Activated T-cell treated with anti-CD3 and anti-CD28 coated beads, Interleukin-2, amount 50 U/mL, for 48 hours (primary cell): Measurements from ENCODE around the gene FYTTD1.
A peak's percentile ranks its signal among the peaks of the same experiment; 100 is the strongest.

Experiments
- DNase-seq, 2 experiments: peaks; one replicate each; pipeline ENCODE4 v3.0.0-alpha.2; 2020

FYTTD1 gene

DNA sequence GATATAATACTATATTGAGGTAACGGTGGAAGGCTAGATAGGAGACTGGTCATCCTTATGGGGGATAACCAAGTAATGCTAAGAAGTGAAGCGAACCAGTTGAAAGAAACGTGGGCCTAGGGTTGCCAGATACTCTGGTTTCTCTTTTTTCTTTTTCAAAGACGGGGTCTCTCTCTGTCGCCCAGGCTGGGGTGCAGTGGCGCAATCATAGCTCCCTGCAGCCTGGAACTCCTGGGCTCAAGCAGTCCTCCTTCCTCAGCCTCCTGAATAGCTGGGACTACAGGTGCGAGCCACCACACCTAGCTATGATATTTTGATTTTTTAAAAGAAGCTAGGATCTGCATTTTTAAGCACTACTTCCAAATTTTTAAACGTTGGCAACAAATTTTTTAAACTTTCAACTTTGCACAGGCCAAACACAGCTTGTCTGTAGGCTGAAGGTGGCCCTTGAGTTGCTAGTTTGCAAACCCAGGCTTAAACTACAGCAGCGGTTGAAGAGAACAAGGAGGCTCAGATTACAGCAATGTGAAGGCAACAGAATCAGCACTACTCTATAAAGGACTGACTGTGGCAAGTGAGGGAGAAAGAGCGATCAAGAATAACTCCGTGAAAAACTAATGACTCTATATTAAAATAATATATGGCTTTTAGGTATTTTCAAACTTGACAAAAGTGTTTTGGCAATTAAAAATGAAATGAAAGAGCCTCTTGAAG is 11.8 kb upstream of the FYTTD1 start:
- DNase-seq, result no peak

DNA sequence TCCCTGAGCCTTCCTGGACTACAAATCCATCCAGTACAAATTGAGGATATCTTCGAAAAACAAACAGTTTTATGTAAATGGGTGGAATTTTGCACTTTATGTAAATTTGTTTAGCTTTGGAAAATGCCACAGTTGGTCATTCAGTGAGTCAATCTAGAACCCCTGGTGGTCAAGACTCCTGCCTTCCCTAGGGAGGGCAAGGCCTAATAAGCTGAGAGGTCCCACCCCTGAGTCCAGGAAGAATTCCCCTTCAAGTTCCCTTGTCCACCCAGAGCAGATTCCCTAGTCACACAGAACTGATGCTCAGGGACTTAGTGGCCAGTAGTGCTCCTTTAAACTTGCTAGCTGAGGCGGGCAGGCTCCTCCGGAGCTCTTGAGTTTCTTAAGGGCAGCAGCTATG is 6.9 kb upstream of the FYTTD1 start:
- no peak for DNase-seq

DNA sequence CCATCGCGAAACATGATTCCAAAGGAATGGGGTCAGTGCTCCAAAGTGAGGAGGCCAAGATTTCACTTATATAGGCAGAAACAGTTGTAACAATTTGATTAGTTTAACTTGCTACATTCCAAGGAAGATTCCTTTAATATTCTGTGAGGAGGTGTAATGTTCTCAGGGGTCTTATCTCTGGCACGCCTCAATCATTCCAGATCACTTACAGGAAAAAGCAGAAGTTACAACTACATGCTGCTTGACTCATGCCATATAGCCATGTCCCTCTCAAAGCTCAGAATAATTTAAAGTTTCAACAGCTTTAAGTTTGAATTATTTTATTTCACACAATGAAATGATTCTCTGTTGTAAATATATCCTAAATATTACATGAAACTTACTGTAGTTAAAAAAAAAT is 3.5 kb upstream of the FYTTD1 start:
- no peak for DNase-seq

DNA sequence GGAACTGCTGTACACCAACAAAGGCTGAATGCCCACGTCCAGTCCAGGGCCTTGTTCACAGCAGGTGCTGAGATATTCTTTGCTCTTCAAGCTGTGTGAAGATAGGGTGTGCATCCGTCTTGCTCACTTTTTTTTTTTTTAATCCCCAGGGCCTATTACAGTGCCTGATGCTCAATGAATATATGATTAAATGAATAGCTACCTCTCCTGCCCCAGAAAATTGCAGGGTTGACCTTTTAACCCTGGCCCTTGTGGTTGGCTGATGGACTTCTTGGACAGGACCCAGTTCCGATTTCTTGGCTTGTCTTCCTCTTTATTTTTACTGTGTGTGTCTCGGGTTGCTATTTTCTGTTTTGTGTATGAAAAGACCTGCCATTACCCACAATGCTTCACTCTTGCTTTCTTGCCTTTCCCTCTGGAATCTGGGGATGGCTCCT is 2.9 kb upstream of the FYTTD1 start:
- no peak for DNase-seq

DNA sequence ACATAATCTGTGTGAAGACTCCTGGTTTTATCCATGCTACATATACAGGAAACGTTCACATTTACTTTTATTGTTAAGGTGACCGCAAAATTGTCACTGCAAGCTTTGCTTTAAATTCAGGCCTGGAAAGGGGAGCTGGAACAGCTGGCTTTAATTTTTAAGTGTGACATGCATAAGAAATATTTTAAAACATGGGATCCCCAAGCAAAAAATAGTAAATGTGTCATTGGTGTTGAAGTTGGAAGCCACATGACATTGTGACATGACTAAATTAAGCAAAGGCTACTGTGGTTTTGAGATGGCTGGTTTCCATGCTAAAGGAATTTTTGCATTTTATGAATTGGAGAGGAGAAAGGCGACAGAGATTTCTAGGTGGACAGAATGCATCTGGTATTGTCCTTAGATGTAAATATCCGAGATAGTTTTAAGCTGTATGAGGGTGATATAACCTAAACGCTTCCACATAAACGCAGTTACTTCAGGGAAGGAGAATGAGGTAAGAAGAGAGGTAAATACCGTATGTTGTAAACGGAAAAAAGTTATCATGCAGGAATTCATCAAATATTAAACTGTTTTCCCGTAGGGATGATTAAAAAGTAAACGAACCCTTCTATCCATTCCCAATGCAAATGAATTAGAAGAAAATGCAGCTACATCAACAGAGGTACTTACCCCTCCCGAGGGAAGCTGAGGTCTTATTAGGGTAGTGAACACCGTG is 927 bp upstream of the FYTTD1 start:
- no peak for DNase-seq

DNA sequence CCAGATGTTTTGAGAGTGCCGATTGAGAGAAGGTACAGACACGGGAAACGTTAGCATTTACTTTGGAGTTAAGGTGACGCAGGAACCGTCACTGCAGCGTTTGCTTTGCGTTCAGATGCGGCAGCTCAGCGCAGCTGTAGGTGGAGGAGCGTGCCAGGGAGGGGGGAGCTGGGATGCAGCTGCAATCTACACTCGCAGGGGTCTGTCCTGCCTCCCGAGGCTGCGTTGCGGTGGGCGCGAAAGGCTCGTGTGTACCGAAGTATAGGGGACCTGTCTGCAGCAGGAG is 425 bp upstream of the FYTTD1 start:
- no peak for DNase-seq

DNA sequence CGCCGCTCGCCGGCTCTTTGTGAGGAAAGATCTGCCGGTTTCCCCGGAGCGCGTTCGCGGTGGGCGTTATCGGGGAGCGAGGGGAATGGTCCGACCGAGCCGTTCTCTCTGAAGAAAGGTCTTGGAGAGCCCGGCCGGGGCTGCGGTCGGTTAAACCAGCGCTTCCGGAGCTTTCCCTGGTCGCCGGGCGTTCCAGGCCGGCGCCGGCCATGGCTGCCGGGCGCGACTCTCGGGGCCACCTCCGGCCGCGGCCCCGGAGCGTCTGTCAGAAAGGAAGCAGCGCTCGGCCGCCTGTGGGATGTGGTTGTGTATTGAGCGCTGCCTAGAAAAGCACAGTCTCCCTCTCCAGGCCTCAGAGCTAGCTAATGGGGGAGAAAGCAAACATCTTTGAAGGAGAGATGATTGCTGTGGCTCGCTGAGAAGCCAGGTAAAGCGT is 731 bp downstream of the FYTTD1 start:
- DNase-seq, result peak; percentile 73 to 75

DNA sequence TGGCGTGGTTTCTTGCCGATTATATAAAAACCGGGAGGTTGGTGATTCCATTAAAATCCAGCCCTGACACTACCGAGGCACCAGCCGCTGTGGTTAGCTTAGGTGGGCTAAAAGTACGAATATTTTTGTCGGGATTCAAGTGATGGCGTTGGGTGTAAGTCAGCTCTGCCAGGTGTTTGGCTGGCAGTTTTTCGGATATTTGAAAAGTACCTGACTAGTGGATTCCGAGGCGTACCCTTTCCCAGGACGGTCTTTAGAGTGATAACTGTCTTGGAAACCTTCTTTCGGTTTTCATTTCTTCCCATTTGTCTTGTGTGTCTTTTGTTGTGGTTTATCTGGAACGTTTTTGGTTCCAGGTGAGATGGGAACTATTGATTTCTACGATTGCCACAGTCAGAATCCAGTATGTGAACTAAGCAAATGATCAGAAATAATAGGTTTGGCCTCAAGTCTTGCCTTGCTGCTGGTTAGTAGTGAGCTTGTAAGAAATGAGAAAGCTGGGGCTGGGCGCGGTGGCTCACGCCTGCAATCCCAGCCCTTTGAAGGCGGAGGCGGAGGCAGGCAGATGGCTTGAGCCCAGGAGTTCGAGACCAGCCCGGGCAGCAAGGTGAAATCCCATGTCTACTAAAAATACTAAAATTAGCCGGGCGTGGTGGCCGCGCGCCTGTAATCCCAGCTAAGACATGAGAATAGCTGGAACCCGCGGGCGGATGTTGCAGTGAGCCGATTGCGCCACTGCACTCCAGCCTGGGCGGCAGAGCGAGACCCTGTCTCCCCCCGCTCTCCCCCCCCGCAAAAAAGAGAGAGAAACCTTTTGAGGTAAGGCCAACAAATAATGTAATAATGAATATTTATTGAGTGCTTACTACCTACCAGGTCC is 1.4 kb downstream of the FYTTD1 start:
- DNase-seq, result peak; percentile 59 to 69

DNA sequence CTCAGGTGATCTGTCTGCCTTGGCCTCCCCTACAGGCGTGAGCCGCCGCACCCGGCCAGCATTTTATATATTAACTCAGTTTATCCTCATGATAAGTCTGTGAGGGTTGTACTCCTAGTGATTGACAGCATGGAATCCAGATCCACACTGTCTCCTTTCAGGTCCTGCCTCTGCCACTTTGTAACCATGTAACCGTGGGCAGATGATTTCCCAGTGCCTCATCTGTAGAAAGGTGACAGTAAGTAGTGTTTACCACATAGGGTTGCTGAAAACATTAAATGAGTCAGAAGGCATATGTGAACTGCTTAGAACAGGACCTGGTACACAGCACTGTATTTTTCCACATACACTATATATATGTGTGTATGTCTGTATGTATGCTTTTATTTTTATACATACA is 2.4 kb downstream of the FYTTD1 start:
- peak in 1 of 2 experiments; percentile 34 for DNase-seq

DNA sequence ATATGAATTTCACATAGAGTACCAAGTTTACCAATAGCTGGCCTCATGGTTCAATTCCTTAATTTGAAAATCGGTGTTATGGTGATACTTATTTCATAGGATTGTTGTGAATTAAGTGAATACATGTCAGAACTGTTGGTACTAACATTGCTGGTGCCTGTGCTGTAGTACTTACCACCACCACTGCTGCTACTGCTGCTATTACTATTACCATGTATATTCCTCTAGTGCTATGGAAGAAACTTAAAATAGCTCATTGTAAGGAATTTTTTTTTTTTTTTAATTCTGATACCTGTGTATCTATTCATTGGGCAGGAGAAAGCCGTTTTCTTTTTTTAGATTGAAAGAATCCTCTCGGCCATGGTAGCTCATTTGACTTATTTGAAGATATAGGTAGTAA is 3.6 kb downstream of the FYTTD1 start:
- no peak for DNase-seq

DNA sequence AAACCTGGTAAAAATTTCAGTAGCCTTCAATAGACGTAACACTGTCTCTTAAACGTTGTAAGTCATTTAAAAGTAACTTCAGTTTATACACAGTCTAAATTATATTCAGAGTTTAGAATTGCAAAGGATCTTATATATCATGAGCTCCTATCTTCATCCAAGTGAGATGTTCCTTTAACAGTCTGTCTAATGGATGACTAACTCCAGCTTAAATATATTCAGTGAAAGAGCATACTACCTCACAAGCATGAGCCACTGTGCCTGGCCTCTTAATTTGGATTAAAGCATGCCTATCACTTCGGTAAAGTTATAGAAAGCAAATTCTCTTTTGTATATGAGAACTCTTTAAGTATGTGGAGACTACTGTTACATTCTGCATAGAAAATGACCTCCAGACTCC is 7.0 kb downstream of the FYTTD1 start:
- no peak for DNase-seq

DNA sequence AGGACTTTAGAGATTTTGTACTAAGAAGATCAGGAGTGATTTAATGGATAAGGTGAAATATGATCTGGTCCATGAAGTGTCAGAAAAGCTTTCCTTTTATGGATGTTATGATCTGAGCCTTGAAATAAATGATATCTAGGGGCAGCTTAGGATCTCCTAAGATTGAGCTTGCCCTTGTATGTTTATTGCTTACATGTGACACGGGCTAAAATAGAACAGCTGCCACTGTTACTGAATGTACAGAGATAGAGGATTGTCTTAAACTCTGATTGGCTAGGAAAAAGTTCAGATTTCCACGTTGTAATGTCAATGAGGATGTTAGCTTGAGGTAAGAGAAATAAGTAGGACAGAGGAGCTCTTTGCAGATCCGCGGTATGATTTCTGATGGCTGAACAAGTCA is 8.8 kb downstream of the FYTTD1 start:
- no peak for DNase-seq

DNA sequence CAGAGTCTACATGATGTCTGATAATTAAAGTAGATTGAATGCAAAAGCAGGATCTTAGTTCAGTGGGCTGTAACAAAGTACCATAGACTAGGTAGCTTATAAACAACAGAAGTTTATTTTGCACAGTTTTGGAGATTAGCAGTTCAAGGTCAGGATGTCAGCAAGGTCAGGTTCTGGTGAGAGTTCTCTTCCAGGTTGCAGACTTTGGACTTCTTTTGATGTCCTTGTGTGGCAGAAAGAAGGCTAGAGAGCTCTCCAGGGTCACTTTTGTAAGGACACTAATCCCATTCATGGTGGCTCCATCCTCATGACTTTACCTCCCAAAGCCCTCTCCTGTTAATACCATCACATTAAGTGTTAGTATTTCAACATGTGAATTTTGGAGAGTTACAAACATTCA is 12.1 kb downstream of the FYTTD1 start:
- no peak for DNase-seq

DNA sequence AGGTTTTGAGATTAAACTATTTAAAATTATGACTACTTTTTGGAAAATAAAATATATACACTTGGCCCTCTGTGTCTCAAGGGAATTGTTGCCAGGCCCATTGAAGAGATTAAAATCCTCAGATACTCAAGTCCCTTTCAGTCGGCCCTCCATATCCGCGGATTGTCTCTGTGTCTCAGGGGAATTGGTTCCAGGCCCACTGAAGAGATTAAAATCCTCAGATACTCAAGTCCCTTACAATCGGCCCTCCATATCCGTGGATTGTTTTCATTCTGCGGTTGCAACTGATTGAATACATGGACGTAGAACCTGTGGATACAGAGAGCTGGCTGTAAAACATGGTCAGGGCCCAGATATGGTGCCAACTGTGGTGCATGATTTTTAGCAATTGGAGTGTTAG is 25.6 kb downstream of the FYTTD1 start:
- no peak for DNase-seq

DNA sequence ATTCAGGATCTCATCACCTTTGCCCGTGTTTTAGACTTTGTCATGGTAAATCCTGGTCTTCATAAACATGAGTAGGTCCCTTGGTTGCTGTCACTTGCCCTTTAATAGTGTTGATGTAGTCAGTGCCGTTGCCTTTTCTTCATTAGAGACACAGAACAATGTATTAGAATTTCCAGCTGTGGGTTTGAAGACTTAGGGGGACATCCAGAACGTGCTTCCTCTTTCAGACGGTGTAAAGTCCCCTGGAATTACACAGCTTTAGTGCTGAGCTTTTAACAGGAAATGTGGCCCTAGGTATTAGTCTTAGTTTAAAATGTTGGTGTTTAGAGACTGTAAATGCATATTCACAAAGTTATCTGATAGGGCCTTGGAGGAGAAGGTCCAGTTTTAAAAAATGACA is 32.5 kb downstream of the FYTTD1 start:
- no peak for DNase-seq

DNA sequence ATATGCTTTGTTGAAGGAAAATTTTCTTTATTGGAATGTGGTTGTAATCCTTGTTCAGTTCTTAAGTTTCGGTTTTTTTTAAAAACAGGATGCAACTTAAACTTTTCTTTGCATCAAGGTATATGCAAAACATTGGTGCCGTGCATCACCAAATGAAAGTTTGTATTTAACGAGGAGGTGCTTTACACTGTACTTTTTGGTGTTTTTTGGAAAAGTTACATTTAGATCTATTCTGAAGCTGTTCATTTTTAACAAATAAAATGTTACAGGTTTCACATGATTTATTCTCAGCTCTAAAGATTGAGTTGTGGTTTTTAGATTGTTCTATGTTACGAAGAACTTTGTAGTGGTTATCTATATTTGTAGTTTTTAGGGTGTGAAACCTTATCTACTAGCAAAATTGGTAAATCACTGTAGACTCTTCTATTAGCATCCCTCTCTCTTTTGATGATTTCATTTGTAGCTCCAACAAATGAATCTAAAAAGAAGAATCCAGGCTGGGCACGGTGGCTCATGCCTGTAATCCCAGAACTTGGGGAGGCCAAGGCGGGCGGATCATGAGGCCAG is 34.4 kb downstream of the FYTTD1 start:
- no peak for DNase-seq

DNA sequence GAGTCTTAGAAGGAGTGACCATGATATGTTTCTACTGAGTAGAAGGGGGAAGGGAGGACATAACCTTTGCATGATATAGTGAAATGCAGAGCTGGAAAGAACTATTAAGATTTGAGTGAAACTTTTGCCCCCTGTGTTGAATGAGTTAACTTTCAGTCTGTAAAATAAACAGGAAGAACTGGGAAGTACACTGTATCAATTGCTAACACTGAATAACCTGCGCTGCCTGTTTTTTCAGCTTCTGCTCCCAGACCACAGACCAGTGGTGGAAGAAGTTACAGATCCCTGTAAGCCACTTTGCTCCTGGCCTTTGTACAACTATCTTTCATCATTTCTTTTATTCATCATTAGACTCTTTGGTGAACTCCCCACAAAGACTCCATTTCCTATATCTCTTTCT is 37.7 kb downstream of the FYTTD1 start:
- DNase-seq, result no peak

DNA sequence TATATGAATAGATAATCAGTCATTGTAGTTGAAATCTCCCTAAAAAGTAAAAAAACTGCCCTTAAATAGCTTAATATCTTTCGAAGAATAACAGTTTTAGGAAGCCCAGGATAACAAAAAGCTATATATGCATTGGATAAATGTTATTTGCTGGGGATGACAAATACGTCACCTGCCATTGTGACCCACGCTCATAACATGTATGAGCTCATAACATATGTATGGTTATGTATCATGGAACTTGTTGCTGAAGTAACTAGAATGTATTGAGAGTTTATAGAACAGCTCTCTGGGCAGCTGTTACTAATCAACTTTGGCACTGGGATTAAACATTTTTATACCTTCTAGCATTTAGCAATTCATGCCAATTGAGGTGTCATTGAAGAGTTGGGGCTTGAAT is 39.6 kb downstream of the FYTTD1 start:
- no peak for DNase-seq

DNA sequence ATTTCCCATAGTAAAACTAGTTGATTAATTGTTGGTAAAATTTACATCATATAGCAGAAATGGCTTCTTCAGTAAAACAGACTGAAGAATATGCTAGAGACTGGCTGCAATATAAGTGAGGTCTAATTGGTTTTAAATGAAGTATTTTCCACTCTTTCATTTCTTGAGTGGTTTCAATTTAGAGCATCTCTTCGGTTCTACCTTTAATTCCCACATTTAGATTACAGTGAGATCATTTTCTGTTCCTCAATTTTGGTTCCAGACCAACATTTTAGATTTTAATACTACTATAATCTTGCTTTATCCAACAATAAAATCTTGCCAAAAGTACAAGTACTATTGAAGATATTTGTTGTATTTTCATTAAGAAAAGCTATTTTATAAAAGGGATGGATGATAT is 40.4 kb downstream of the FYTTD1 start:
- DNase-seq, result no peak

DNA sequence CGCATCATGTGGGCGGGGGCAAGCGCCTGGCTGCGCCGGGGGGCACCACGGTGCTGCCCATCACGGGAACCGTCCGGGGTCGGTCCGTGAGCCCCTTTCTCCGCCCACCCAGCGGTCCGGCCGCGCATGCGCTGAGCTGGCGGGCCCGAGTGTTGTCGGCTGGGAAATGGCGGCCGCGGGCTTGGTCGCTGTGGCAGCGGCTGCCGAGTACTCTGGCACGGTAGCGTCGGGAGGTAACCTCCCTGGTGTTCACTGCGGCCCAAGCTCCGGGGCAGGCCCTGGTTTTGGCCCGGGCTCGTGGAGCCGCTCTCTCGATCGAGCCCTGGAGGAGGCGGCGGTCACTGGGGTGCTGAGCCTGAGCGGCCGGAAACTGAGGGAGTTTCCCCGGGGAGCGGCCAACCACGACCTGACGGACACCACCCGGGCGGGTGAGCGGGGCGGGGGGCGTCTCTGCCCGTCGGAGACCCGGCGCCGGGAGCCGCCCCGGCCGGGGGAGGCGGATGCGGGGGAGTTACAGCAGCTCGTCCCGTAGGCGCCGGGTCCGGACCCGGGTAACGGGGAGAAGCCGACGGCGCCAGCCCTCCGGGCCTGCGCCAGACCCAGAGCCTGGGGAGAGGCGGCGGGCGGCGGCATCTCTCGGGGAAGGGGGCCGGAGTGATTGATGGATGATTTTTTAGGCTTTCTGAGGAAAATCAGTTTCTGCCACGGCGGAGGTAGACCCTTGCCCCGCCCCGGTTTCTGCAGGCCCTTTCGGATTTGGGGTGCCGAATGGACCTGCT is 41.6 kb downstream of the FYTTD1 start, which contains the start of gene LRCH3:
Gene LRCH3 (plus strand): TSS at position 142 of the 779 bp plus-strand sequence. CDS start 25 bp downstream, at position 167.
- peak; percentile 88 to 90 for DNase-seq

DNA sequence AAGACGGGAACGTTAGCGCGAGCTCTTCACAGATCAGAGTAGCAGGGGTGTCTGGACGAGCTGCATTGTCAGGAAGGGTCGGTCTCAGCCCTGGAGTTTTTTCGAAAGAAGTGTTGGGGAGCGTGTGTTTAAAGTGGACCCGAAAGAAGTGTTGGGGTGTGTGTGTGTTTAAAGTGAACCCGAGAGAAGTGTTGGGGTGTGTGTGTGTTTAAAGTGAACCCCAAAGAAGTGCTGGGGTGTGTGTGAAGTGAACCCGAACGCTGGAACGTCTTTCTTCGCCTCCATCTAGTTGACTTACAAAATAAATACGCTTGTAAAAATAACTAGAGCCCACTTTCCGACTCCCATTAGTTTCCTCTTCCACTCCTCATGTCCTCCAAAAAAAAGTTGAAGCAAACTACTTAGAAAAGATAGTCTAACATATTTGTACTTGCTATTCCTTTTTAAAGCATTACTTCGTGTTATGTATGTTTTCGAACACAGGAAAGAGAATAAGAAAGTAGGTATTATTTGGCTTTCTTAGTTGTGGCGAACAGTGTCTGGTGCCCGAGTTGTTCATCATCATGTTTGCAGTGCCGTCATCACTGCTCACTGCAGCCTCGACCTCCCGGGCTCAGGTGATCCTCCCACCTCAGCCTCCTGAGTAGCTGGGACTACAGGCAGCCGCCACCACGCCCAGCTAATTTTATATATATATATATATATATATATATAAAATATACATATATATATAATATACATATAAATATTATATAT is 42.4 kb downstream of the FYTTD1 start:
- DNase-seq, result peak; percentile 45 to 60

DNA sequence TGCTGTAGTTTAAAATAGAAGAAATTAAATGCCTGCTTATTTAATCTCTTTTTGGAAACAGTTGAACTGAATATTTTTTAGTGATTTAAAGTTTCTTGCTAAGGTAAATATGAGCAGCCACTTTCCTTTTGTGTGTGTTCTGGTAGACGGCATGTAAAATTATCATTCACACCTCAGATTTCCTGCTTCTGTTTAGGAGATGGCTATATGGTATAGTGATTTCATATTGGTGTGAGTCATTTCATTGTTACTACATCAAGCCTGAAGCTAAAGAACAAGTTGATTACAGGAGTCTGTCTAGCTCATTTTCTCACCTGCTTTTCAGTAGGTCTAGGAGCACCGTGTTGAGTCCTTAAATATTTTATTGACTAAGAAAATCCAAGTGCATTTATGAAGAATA is 43.6 kb downstream of the FYTTD1 start:
- no peak for DNase-seq
